ENCODE data around the gene BEX3.

The BEX3 gene

GRCh38 chrX:103423955-103424638 lies 47.8 kb downstream of the BEX3 start:
- DNase-seq (ENCODE audit: low spot score): no peak

All from activated CD4-positive, alpha-beta T cell treated with anti-CD3 and anti-CD28 coated beads, Interleukin-2, Interleukin-4, amounts not matched to agents 100 ng/mL and 50 ng/mL, durations not matched to agents 16 hours and 8 hours (primary cell).